GM12872 (cell line): Measurements from ENCODE around the gene HACE1.

Experiments
- TF ChIP-seq, protein P1 (sequence below): IDR thresholded peaks from 3 replicates; pipeline ENCODE4 v1.5.1; 2011; ENCODE audit warnings: low read depth, mild to moderate bottlenecking, low read length, moderate library complexity; ENCODE audit not compliant: insufficient read depth

The HACE1 gene

DNA sequence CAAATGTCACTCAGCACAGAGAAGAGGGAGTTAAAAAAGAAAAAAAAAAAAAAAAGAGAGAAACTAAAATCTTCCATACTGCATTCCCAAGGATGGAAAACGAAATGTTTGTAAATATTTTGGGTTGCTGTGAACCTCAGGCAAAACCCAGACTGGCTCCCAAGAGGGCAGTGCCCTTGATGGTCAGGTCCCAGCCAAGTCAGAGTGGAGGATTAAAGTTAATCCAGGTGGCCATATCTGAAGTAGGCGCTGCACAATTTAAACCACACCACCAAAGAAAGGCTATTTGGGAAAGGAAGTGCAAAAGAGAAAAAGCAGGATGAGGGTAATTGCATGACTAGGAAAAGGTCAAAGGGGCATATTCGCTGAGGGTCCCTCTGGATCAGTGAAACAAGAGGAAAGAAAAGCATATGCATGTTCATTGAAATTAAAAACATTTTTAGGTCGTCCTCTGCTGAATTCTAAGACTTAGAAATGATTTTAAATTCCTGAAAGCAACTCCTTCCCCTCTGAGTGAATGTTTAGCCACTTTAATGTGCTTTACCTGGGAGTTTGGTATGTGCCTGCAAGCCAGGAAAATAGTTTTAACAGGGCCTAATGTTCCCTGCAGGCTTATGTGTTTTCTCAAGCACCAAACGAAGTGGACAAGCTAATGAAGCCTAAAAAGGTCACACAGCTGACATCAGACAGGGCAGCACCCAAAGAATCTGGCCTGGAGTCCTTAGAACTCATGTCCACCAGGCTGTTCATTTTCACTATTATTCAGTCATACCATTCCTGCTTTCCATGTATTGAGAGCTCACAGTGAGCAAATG lies 159.1 kb downstream of the HACE1 start:
- TF ChIP-seq, protein P1, sequence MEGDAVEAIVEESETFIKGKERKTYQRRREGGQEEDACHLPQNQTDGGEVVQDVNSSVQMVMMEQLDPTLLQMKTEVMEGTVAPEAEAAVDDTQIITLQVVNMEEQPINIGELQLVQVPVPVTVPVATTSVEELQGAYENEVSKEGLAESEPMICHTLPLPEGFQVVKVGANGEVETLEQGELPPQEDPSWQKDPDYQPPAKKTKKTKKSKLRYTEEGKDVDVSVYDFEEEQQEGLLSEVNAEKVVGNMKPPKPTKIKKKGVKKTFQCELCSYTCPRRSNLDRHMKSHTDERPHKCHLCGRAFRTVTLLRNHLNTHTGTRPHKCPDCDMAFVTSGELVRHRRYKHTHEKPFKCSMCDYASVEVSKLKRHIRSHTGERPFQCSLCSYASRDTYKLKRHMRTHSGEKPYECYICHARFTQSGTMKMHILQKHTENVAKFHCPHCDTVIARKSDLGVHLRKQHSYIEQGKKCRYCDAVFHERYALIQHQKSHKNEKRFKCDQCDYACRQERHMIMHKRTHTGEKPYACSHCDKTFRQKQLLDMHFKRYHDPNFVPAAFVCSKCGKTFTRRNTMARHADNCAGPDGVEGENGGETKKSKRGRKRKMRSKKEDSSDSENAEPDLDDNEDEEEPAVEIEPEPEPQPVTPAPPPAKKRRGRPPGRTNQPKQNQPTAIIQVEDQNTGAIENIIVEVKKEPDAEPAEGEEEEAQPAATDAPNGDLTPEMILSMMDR, result no peak

DNA sequence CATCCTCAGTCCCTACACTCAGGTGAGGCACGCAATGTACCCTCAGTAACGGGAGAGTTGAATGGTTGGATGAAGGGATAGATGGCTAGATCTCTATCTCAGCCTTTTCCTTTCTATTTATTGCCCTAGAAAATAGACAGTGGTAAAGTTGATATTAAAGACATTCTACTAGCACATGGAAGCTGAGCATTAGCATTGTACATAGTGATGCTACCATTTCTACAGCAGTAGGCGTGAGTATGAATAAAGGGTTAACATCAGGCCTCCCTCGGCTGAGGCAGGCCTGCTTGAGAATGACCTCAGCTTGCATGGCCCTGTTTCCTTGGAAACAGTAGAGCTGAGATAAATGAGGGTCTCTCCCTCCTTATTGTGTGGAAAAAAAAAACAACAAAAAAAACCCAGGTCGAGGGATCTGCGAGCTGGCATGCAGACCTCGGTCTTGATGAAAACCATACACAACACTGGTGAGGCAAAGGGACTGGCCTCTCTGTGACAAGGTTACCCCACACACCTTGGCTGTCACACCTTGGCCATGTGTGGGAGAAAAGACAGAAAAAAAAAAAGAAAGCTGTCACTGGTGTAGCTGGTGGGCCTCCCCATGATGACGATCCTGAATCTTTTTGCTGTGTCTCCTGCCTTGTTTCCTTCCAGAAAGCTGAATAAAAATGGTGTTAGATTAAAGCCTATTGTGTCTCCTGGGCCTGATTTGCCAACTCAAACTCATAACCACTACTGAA lies 160.0 kb downstream of the HACE1 start:
- TF ChIP-seq, protein P1, result no peak

DNA sequence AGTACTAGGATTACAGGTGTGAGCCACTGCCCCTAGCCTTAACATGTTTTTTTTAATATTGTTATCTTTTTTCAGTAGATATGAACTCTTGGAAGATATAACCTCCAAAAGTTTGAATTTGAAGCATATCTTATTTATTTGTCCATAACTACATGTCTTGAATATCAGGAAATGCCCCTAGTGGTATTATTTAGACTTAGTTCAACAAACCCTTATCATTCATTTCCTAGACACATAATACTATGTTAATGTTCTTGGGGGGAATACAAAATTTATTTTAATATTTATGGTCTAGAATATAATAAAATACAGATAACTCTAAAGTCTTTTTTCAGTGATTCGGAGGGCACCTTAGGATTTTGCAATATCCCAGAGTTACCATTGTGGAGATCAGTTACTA lies 160.7 kb downstream of the HACE1 start:
- TF ChIP-seq, protein P1, result no peak

DNA sequence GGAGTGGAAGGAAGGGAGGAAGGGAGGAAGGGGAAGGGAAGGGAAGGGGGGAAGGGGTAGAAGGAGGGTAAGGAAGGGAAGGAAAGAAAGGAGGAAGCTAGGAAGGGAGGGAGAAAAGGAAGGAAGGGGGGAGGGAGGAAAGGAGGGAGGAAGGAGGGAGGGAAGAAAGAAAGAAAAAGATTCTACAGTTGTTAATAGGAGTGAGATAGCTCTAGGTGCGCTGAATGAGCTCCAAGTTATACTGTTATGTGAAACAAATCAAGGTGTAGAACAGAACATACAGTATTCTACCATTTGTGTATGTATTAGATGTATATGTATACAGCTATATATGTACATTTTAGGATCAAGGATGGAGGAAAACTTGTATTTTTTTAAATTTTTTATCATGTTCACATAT lies 167.7 kb downstream of the HACE1 start:
- TF ChIP-seq, protein P1, result no peak

DNA sequence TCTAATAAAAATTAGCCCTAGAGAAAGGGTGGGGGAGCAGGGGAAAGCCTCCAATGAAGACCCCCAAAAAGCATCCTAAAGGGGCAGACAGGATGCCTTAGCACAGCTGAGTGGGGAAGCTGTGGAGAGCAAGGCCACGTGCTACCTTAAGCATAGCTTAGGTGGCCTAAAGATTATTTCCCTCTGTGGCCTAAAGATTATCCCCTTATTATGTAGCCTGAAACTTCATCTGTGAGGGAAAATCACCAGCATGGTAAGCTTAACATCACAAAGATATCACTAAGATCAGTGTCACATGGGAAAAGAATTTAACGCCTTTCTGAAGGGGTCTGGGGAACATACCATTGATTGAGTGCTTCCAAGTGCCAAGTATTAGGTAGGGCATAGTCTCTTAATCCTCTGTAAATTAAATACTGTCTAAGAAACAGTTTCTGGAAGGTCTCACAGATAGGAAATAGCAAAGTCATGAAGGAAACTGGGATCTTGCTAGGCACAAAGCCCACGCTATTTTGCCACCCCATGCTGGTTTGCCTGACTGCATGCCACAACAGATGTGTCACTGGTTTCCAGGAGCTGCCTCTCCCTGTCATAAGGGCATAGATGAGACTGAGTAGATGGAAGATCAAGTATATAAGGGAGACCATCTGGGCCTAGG lies 170.0 kb downstream of the HACE1 start:
- TF ChIP-seq, protein P1, result no peak

DNA sequence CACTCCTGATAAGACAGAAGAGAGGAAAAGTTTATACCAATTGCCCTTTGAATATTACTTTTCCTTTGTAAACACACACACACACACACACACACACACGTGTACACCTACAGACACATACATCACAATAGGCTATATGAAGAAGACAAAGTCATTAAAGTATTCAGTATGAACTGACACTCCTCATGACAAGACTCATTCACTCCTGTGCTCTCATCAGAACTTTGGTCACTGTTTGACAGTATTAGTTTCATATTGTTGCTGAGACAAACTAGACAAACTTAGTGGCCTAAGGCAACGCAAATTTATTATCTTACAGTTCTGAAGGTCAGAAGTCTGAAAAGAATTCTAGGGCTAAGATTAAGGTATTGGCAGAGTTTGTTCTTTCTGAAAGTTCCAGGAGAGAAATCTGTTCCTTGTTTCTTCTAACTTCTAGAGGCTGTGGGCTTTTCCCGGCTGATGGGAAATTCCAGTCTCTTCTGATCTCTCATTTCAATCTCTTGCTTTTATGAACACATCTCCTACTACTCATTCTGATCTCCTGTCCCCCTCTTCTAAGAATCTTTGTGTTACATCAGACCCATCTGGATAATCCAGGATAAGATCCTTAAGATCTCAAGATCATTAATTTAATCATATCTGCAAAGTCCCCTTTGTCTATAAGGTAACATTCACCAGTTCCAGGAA lies 171.3 kb downstream of the HACE1 start:
- TF ChIP-seq, protein P1, result no peak
